HepG2 (cell line): ENCODE measurements around the gene SLC22A31. TPM values are rescaled to one million over a fixed set of nuclear protein-coding genes. Genes with fewer than 3 reads are reported as not detected.

Experiments
- PPARG ChIP-seq: conservative IDR thresholded peaks from 2 replicates; pipeline ENCODE4 v1.6.1; 2016; ENCODE audit warnings: missing biosample characterization, missing genetic modification reagents
- STAT5B ChIP-seq: sonication (generic); formaldehyde crosslinking; IDR thresholded peaks from 2 replicates; pipeline ENCODE4 v1.4.0; 2020; ENCODE audit warnings: missing genetic modification reagents
- ZBTB1 ChIP-seq: sonication (generic); formaldehyde crosslinking; IDR thresholded peaks from 2 replicates; pipeline ENCODE4 v1.4.0; 2020; ENCODE audit warnings: missing genetic modification reagents, borderline replicate concordance
- ZFY ChIP-seq: sonication (generic); formaldehyde crosslinking; IDR thresholded peaks from 2 replicates; pipeline ENCODE4 v1.4.0; 2020; ENCODE audit warnings: missing genetic modification reagents
- ZNF652 ChIP-seq: IDR thresholded peaks from 2 replicates; pipeline ENCODE4 v1.6.1; 2016; ENCODE audit warnings: low read depth, borderline replicate concordance
- ZNF790 ChIP-seq: sonication (generic); formaldehyde crosslinking; IDR thresholded peaks from 2 replicates; pipeline ENCODE4 v1.8.0; 2022; ENCODE audit warnings: missing genetic modification reagents, mild to moderate bottlenecking, borderline replicate concordance
- ZNF800 ChIP-seq: sonication (generic); formaldehyde crosslinking; IDR thresholded peaks from 2 replicates; pipeline ENCODE4 v1.4.0; 2020; ENCODE audit warnings: missing genetic modification reagents
- polyA plus RNA-seq, 8 experiments: library from polyadenylated mRNA; depleted of rRNA in 3 of 8; stranded (reverse) in 7 of 8; unstranded in 1 of 8; fragments of >200 nt; fragmentation: Illumina TruSeq in 4 of 8; extraction: Trizol in 4 of 8; gene quantifications; 2 replicates each; pipeline versions ENCODE4 v1.2.1 to v1.2.3, GENCODE V29; 2011 to 2016; ENCODE audit warnings: low read depth in 4 of 8, missing spikeins in 1 of 8, mixed read lengths in 1 of 8; ENCODE audit not compliant: insufficient read depth in 1 of 8
- total RNA-seq, 5 experiments: library from RNA; depleted of rRNA; stranded (reverse); fragments of >200 nt; fragmentation: Illumina TruSeq; extraction: Trizol; gene quantifications; 2 replicates each; pipeline ENCODE4 v1.2.3, GENCODE V29; 2016; ENCODE audit warnings: low read depth in 1 of 5
- TF ChIP-seq, protein P1 (sequence below): sonication (generic); formaldehyde crosslinking; IDR thresholded peaks from 2 replicates; pipeline ENCODE4 v1.8.0; 2022; ENCODE audit warnings: missing genetic modification reagents, mild to moderate bottlenecking, borderline replicate concordance
- TF ChIP-seq, protein P2 (sequence below): sonication (generic); formaldehyde crosslinking; IDR thresholded peaks from 2 replicates; pipeline ENCODE4 v1.5.0; 2020; ENCODE audit warnings: mild to moderate bottlenecking, missing genetic modification reagents, borderline replicate concordance
- TF ChIP-seq, protein P3 (sequence below): sonication (generic); formaldehyde crosslinking; IDR thresholded peaks from 2 replicates; pipeline ENCODE4 v1.4.0; 2020; ENCODE audit warnings: missing genetic modification reagents
- TF ChIP-seq, protein P4 (sequence below): sonication (generic); formaldehyde crosslinking; IDR thresholded peaks from 2 replicates; pipeline ENCODE4 v1.8.1; 2023; ENCODE audit warnings: mild to moderate bottlenecking, missing genetic modification reagents, borderline replicate concordance
- TF ChIP-seq, protein P5 (sequence below): sonication (generic); formaldehyde crosslinking; IDR thresholded peaks from 2 replicates; pipeline ENCODE4 v1.5.0; 2020; ENCODE audit warnings: mild to moderate bottlenecking, missing genetic modification reagents, borderline replicate concordance

SLC22A31 gene
- total and polyA plus RNA-seq, 2 of the 13 experiments (the other 11 are each of a cell fraction or from before 2014, with no cell fraction given): 67.3 to 83.3 TPM

DNA sequence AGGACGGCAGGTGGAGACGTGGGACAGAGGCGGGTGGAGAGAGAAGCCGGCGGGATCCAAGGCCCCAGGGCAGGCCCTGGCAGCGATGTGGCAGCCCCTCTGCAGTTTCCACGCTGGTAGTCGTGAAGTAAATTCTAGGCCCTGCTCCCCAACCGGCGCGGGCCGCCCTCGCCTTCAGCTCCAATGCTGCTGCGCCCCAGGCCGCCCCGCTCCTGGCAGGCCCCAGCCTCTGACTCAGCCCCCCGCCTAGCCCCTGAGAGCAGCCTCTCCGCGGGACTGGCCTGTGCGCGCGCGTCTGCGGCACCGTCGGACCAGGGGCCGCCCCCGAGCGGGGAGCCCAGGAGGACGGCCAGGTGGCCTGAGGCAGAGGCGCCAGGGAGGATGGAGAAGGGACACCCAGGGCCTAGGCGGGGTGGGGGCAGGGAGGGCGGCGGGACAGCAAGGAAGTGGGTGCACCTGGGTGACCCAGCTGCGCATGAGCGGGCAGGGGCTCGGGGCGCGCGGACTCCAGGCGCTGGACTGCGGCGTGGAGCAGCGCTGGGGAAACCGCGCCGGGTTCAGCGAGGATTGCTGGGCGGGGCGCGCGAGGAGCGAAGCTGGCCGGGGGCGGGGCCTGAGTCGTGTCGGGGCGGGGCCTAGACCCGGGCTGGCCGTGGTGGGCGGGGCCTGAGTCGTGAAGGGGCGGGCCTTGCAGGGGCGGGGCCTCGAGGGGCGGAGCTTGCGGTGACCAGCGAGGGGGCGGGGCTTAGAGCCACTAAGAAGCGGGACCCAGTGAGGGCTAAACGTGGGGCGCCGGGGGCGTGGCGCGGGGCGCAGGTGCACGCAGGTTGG, 46.8 kb upstream of the SLC22A31 start (continued):
- TF ChIP-seq ZNF652 (CRISPR knock-in tag) (no peak), ZNF790 (CRISPR knock-in tag) (no peak), ZBTB1 (no peak), STAT5B (CRISPR knock-in tag) (no peak; the same call in 1 of the 2 replicates), ZNF800 (peak; percentile 97), ZFY (CRISPR knock-in tag) (peak; percentile 96), PPARG (CRISPR knock-in tag) (no peak)
- TF ChIP-seq, protein P1, sequence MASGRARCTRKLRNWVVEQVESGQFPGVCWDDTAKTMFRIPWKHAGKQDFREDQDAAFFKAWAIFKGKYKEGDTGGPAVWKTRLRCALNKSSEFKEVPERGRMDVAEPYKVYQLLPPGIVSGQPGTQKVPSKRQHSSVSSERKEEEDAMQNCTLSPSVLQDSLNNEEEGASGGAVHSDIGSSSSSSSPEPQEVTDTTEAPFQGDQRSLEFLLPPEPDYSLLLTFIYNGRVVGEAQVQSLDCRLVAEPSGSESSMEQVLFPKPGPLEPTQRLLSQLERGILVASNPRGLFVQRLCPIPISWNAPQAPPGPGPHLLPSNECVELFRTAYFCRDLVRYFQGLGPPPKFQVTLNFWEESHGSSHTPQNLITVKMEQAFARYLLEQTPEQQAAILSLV (CRISPR knock-in tag): peak; percentile 85
- TF ChIP-seq, protein P2, sequence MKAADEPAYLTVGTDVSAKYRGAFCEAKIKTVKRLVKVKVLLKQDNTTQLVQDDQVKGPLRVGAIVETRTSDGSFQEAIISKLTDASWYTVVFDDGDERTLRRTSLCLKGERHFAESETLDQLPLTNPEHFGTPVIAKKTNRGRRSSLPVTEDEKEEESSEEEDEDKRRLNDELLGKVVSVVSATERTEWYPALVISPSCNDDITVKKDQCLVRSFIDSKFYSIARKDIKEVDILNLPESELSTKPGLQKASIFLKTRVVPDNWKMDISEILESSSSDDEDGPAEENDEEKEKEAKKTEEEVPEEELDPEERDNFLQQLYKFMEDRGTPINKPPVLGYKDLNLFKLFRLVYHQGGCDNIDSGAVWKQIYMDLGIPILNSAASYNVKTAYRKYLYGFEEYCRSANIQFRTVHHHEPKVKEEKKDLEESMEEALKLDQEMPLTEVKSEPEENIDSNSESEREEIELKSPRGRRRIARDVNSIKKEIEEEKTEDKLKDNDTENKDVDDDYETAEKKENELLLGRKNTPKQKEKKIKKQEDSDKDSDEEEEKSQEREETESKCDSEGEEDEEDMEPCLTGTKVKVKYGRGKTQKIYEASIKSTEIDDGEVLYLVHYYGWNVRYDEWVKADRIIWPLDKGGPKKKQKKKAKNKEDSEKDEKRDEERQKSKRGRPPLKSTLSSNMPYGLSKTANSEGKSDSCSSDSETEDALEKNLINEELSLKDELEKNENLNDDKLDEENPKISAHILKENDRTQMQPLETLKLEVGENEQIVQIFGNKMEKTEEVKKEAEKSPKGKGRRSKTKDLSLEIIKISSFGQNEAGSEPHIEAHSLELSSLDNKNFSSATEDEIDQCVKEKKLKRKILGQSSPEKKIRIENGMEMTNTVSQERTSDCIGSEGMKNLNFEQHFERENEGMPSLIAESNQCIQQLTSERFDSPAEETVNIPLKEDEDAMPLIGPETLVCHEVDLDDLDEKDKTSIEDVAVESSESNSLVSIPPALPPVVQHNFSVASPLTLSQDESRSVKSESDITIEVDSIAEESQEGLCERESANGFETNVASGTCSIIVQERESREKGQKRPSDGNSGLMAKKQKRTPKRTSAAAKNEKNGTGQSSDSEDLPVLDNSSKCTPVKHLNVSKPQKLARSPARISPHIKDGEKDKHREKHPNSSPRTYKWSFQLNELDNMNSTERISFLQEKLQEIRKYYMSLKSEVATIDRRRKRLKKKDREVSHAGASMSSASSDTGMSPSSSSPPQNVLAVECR (CRISPR knock-in tag): peak; percentile 65; the same call in 1 of the 2 replicates
- TF ChIP-seq, protein P3, sequence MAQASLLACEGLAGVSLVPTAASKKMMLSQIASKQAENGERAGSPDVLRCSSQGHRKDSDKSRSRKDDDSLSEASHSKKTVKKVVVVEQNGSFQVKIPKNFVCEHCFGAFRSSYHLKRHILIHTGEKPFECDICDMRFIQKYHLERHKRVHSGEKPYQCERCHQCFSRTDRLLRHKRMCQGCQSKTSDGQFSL: no peak
- TF ChIP-seq, protein P4, sequence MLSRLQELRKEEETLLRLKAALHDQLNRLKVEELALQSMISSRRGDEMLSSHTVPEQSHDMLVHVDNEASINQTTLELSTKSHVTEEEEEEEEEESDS (CRISPR knock-in tag): 0 out of 2 replicates have a peak, but pooled peaks have one; percentile 12
- TF ChIP-seq, protein P5, sequence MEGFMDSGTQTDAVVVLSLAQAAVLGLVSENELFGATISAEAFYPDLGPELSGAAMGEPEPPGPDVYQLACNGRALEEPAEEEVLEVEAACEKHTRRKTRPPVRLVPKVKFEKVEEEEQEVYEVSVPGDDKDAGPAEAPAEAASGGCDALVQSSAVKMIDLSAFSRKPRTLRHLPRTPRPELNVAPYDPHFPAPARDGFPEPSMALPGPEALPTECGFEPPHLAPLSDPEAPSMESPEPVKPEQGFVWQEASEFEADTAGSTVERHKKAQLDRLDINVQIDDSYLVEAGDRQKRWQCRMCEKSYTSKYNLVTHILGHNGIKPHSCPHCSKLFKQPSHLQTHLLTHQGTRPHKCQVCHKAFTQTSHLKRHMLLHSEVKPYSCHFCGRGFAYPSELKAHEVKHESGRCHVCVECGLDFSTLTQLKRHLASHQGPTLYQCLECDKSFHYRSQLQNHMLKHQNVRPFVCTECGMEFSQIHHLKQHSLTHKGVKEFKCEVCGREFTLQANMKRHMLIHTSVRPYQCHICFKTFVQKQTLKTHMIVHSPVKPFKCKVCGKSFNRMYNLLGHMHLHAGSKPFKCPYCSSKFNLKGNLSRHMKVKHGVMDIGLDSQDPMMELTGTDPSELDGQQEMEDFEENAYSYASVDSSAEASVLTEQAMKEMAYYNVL (CRISPR knock-in tag): peak; percentile 26; the same call in 1 of the 2 replicates
